ENCODE data around the gene PRR27. TPM values are rescaled to one million over a fixed set of nuclear protein-coding genes. Genes with fewer than 3 reads are reported as not detected.
"Not testable (repeated sequence)": the region's sequence is repeated elsewhere in the genome, so short reads cannot be mapped to it uniquely, and the experiment has no call there.

The PRR27 gene
- total and polyA plus RNA-seq, 9 donors, result 0.04 to 0.06 TPM; not detected in 7

DNA sequence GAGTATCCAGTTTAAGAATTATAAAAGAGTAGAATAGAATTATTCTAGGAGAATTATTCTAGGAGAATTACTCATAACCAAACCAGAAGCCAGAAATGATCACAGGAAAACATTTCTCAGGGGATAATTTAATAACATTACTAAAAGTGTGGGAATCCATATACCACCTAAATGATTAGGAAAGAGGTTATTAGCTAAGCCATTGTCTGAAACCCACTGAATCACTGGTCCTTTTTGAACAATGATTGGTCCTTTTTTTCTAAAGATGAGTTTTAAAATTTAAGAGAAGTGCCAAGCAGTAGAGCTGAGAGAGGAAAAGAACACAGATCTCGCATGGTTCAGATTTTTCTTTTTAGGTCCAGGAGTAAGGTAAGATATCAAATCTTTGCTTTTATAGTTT, 41.4 kb downstream of the PRR27 start, which contains the start of gene ODAM:
TSS of gene ODAM (plus strand) at position 301 of the 400 bp plus-strand sequence. CDS start 819 bp downstream, outside the sequence.
- no peak for DNase-seq
- H3K4me3 ChIP-seq (ENCODE audit: low read length), result no peak within 1 kb of the TSS
- no peak within 1 kb of the TSS for H3K27ac ChIP-seq (ENCODE audit: low read length)
- 86% methylated on average over 1 of the region's 1 CpG for WGBS (ENCODE audit: insufficient coverage)
- no peaks in the 10 kb centered on the region for H3K9me3 ChIP-seq (replicated peaks; ENCODE audit: control insufficient read depth, low read depth, low read length)
- H3K36me3 ChIP-seq (ENCODE audit: control insufficient read depth, insufficient read depth, low read length), result no peaks in the 10 kb centered on the region
- H3K27me3 ChIP-seq (ENCODE audit: control insufficient read depth, insufficient read depth, low read length), result no peaks in the 10 kb centered on the region
- no peaks in the 10 kb centered on the region for H3K4me1 ChIP-seq (ENCODE audit: control insufficient read depth, insufficient read depth, low read length)

DNA sequence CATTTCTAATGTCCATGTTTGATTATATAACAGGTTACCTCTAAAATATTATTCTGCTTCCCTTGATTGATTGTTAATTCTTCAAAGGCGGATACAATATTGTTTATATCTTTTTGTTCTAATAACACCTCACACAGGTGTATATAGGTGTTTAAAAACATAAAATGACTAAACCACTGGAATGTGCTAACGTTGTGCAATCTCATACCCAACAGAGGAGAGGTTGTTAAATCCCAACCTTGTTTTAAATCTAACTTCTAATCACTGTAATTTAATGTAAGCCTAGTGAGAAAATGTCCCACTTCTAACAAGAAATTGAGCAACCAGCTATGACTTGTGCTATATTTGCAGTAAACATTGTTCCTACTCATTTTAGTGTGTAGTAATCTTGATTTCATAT, 42.8 kb downstream of the PRR27 start:
- H3K27me3 ChIP-seq (ENCODE audit: control insufficient read depth, insufficient read depth, low read length), result no peaks in the 10 kb centered on the region
- no peak overlapping the region for H3K4me3 ChIP-seq (ENCODE audit: low read length)
- no peak for DNase-seq
- no peak overlapping the region for H3K27ac ChIP-seq (ENCODE audit: low read length)
- no CpG with 5 or more reads among the region's 2 CpGs for WGBS (ENCODE audit: insufficient coverage)
- no peaks in the 10 kb centered on the region for H3K4me1 ChIP-seq (ENCODE audit: control insufficient read depth, insufficient read depth, low read length)
- H3K9me3 ChIP-seq (replicated peaks; ENCODE audit: control insufficient read depth, low read depth, low read length), result no peaks in the 10 kb centered on the region
- no peaks in the 10 kb centered on the region for H3K36me3 ChIP-seq (ENCODE audit: control insufficient read depth, insufficient read depth, low read length)

DNA sequence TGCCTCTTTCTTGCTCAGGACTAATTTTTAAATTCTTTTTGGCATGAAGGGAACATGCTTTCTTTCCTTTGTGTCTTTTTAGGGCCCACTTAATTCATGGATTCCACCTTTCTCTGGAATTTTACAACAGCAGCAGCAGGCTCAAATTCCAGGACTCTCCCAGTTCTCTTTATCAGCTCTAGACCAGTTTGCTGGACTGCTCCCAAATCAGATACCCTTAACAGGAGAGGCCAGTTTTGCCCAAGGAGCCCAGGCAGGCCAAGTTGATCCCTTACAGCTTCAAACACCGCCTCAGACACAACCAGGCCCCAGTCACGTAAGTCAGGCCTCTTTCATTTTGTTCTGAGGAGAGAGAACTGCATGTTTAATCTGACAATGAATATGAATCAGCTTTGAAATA, 43.8 kb downstream of the PRR27 start:
- Histone ChIP-seq H3K9me3 (replicated peaks; ENCODE audit: control insufficient read depth, low read depth, low read length) (no peaks in the 10 kb centered on the region), H3K4me1 (ENCODE audit: control insufficient read depth, insufficient read depth, low read length) (no peaks in the 10 kb centered on the region), H3K27me3 (ENCODE audit: control insufficient read depth, insufficient read depth, low read length) (no peaks in the 10 kb centered on the region), H3K4me3 (ENCODE audit: low read length) (no peak overlapping the region), H3K27ac (ENCODE audit: low read length) (no peak overlapping the region), H3K36me3 (ENCODE audit: control insufficient read depth, insufficient read depth, low read length) (no peaks in the 10 kb centered on the region)
- WGBS (ENCODE audit: insufficient coverage), result no CpG with 5 or more reads among the region's 2 CpGs
- no peak for DNase-seq

DNA sequence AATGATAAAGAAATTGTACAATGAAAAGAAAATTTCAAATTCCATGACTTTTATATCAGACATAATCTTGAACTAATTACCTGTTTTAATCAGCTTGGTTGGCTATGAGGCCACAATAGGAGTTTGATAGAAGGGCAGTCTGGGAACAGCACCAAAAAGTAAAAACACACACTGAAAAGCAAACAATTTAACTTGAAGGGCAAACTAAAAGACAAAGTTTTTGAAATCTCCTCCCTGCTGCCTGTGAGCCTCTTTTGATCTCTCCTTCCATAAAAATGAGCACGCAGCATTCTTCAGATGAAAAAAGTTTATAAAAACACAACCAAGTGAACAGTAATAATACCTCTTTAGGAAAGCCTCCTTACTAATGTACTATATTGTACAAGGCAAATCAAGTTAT, 49.6 kb downstream of the PRR27 start:
- no peak for DNase-seq
- no peak overlapping the region for H3K27ac ChIP-seq (ENCODE audit: low read length)
- no peaks in the 10 kb centered on the region for H3K4me1 ChIP-seq (ENCODE audit: control insufficient read depth, insufficient read depth, low read length)
- H3K9me3 ChIP-seq (replicated peaks; ENCODE audit: control insufficient read depth, low read depth, low read length), result no peaks in the 10 kb centered on the region
- no peaks in the 10 kb centered on the region for H3K27me3 ChIP-seq (ENCODE audit: control insufficient read depth, insufficient read depth, low read length)
- WGBS (ENCODE audit: insufficient coverage), result no CpG with 5 or more reads among the region's 1 CpG
- H3K36me3 ChIP-seq (ENCODE audit: control insufficient read depth, insufficient read depth, low read length), result no peaks in the 10 kb centered on the region
- no peak overlapping the region for H3K4me3 ChIP-seq (ENCODE audit: low read length)

DNA sequence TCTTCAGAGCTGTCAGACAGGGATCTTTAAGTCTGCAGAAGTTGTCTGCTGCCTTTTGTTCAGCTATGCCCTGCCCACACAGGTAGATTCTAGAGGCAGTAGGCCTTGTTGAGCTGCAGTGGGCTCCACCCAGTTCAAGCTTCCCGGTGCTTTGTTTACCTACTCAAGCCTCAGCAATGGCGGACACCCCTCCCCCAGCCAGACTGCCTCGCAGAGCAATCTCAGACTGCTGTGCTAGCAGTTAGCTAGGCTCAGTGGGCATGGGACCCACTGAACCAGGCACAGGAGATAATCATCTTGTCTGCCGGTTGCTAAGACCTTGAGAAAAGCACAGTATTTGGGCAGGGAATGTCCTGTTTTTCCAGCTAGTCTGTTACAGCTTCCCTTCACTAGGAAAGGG, 58.7 kb downstream of the PRR27 start:
- WGBS (ENCODE audit: insufficient coverage), result 63% methylated on average over 3 of the region's 4 CpGs
- H3K4me1 ChIP-seq (ENCODE audit: control insufficient read depth, insufficient read depth, low read length), result not testable (repeated sequence)

More for the DNA sequence above, 58.7 kb downstream of the PRR27 start:
- DNase-seq; H3K27me3 ChIP-seq (ENCODE audit: control insufficient read depth, insufficient read depth, low read length); H3K36me3 ChIP-seq (ENCODE audit: control insufficient read depth, insufficient read depth, low read length); H3K9me3 ChIP-seq (replicated peaks; ENCODE audit: control insufficient read depth, low read depth, low read length); H3K4me3 ChIP-seq (ENCODE audit: low read length); H3K27ac ChIP-seq (ENCODE audit: low read length): not testable (repeated sequence)

Other genes with a start within 250 kb of the PRR27 start
- gene CSN1S1, start 223.2 kb upstream of the PRR27 start, total RNA-seq, result not detected
- gene CSN1S1, start 223.2 kb upstream of the PRR27 start, polyA plus RNA-seq (ENCODE audit: insufficient read depth in 1 of 8, insufficient read length in 8 of 8, low replicate concordance in 1 of 8), result not detected
- not detected for gene CSN2, start 188.5 kb upstream of the PRR27 start, total RNA-seq
- not detected for gene CSN2, start 188.5 kb upstream of the PRR27 start, polyA plus RNA-seq (ENCODE audit: insufficient read depth in 1 of 8, insufficient read length in 8 of 8, low replicate concordance in 1 of 8)
- gene STATH, start 158.3 kb upstream of the PRR27 start, total RNA-seq, result not detected
- not detected for gene STATH, start 158.3 kb upstream of the PRR27 start, polyA plus RNA-seq (ENCODE audit: insufficient read depth in 1 of 8, insufficient read length in 8 of 8, low replicate concordance in 1 of 8)
- gene HTN3, start 125.8 kb upstream of the PRR27 start, total RNA-seq, result not detected
- not detected for gene HTN3, start 125.8 kb upstream of the PRR27 start, polyA plus RNA-seq (ENCODE audit: insufficient read depth in 1 of 8, insufficient read length in 8 of 8, low replicate concordance in 1 of 8)
- not detected for gene HTN1, start 103.8 kb upstream of the PRR27 start, total RNA-seq
- under 1 TPM in 1 of 8 donors, not detected in 7; 0.16 TPM for gene HTN1, start 103.8 kb upstream of the PRR27 start, polyA plus RNA-seq (ENCODE audit: insufficient read depth in 1 of 8, insufficient read length in 8 of 8, low replicate concordance in 1 of 8)
- not detected for gene ODAM, start 41.5 kb downstream of the PRR27 start, total RNA-seq
- gene ODAM, start 41.5 kb downstream of the PRR27 start, polyA plus RNA-seq (ENCODE audit: insufficient read depth in 1 of 8, insufficient read length in 8 of 8, low replicate concordance in 1 of 8), result under 1 TPM in 1 of 8 donors, not detected in 7; 0.34 TPM
- gene FDCSP, start 71.9 kb downstream of the PRR27 start, total RNA-seq, result 0.13 TPM
- gene FDCSP, start 71.9 kb downstream of the PRR27 start, polyA plus RNA-seq (ENCODE audit: insufficient read depth in 1 of 8, insufficient read length in 8 of 8, low replicate concordance in 1 of 8), result under 1 TPM in 3 of 8 donors, not detected in 5; 0.29 to 0.71 (median 0.48) TPM
- gene CSN3, start 88.4 kb downstream of the PRR27 start, total RNA-seq, result not detected
- gene CSN3, start 88.4 kb downstream of the PRR27 start, polyA plus RNA-seq (ENCODE audit: insufficient read depth in 1 of 8, insufficient read length in 8 of 8, low replicate concordance in 1 of 8), result not detected
- not detected for gene CABS1, start 180.7 kb downstream of the PRR27 start, total RNA-seq
- under 1 TPM in 1 of 8 donors, not detected in 7; 0.53 TPM for gene CABS1, start 180.7 kb downstream of the PRR27 start, polyA plus RNA-seq (ENCODE audit: insufficient read depth in 1 of 8, insufficient read length in 8 of 8, low replicate concordance in 1 of 8)
- not detected for gene SMR3A, start 206.5 kb downstream of the PRR27 start, total RNA-seq
- gene SMR3A, start 206.5 kb downstream of the PRR27 start, polyA plus RNA-seq (ENCODE audit: insufficient read depth in 1 of 8, insufficient read length in 8 of 8, low replicate concordance in 1 of 8), result not detected
- not detected for gene SMR3B, start 228.9 kb downstream of the PRR27 start, total RNA-seq
- under 1 TPM in 1 of 8 donors, not detected in 7; 0.20 TPM for gene SMR3B, start 228.9 kb downstream of the PRR27 start, polyA plus RNA-seq (ENCODE audit: insufficient read depth in 1 of 8, insufficient read length in 8 of 8, low replicate concordance in 1 of 8)
- gene OPRPN, start 243.7 kb downstream of the PRR27 start, total RNA-seq, result not detected
- gene OPRPN, start 243.7 kb downstream of the PRR27 start, polyA plus RNA-seq (ENCODE audit: insufficient read depth in 1 of 8, insufficient read length in 8 of 8, low replicate concordance in 1 of 8), result not detected